ENCODE measurements around the gene REC114. TPM values are rescaled to one million over a fixed set of nuclear protein-coding genes. Genes with fewer than 3 reads are reported as not detected.

REC114 gene
- total and polyA plus RNA-seq, 2 experiments from 2014 or later: 0.24 TPM; not detected in 1

DNA sequence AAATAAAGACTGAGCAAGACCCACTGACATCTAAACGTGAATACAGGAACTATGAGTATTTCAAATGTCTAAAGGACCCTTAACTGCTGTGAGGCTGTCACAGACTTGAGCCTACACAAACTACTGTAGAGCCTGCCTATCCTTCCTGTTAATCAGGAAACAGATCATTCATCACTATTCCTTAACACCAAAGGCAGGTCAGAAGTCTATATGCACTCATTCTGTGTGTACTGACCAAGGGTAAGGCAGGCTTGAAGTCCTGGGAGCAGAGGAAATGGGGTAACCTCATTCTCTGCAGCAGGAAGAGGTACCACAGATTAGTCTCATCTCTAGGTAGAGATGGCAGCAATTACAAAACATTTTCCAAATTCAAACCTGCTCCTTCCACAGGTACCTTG lies 159.5 kb downstream of the REC114 start:
- Histone ChIP-seq H3K4me2 (peak overlapping the region; percentile 58), H3K79me2 (peaks cover 100% of the 10 kb centered on the region), H3K36me3 (replicated peaks; ENCODE audit: insufficient read depth, low read depth) (no peaks in the 10 kb centered on the region), H3K27ac (peak overlapping the region; percentile 79), H3K9me2 (replicated peaks; ENCODE audit: insufficient read depth) (no peaks in the 10 kb centered on the region), H2AFZ (no peak overlapping the region), H3K27me3 (no peaks in the 10 kb centered on the region), H3K4me3 (no peak overlapping the region), H3K9me3 (ENCODE audit: low read depth) (no peaks in the 10 kb centered on the region), H3K4me1 (ENCODE audit: insufficient read depth) (peaks cover 53% of the 10 kb centered on the region), H4K20me1 (ENCODE audit: insufficient read depth, poor library complexity, severe bottlenecking) (peaks cover 89% of the 10 kb centered on the region)
- TF ChIP-seq EZH2phosphoT487 (IDR thresholded peaks at IDR 0.05; ENCODE audit: low read depth, severe bottlenecking, unreplicated experiment) (no peak), CTCF (IDR thresholded peaks at IDR 0.05; ENCODE audit: poor library complexity) (no peak)
- WGBS (ENCODE audit: low lambda C conversion rate, missing lambda C conversion rate): 25% methylated on average over 1 of the region's 1 CpG
- no peak for DNase-seq (ENCODE audit: low spot score)

- H3K9me2 ChIP-seq (replicated peaks; ENCODE audit: insufficient read depth): no peaks in the 10 kb centered on the region
- DNase-seq (ENCODE audit: low spot score): no peak
- H3K4me1 ChIP-seq (ENCODE audit: insufficient read depth): peaks cover 53% of the 10 kb centered on the region
- H3K79me2 ChIP-seq: peaks cover 100% of the 10 kb centered on the region
- H3K4me3 ChIP-seq: no peak overlapping the region
- H3K36me3 ChIP-seq (replicated peaks; ENCODE audit: insufficient read depth, low read depth): no peaks in the 10 kb centered on the region
- H3K9me3 ChIP-seq (ENCODE audit: low read depth): no peaks in the 10 kb centered on the region
- 72% methylated on average over 2 of the region's 2 CpGs for WGBS (ENCODE audit: low lambda C conversion rate, missing lambda C conversion rate)
- TF ChIP-seq EZH2phosphoT487 (IDR thresholded peaks at IDR 0.05; ENCODE audit: low read depth, severe bottlenecking, unreplicated experiment): no peak
- no peaks in the 10 kb centered on the region for H3K27me3 ChIP-seq
- H4K20me1 ChIP-seq (ENCODE audit: insufficient read depth, poor library complexity, severe bottlenecking): peaks cover 89% of the 10 kb centered on the region
- H2AFZ ChIP-seq: no peak overlapping the region
- peak overlapping the region; percentile 79 for H3K27ac ChIP-seq
- no peak overlapping the region for H3K4me2 ChIP-seq
These were observed 160.0 kb downstream of the REC114 start for GRCh38 chr15:73602992-73603391.

DNA sequence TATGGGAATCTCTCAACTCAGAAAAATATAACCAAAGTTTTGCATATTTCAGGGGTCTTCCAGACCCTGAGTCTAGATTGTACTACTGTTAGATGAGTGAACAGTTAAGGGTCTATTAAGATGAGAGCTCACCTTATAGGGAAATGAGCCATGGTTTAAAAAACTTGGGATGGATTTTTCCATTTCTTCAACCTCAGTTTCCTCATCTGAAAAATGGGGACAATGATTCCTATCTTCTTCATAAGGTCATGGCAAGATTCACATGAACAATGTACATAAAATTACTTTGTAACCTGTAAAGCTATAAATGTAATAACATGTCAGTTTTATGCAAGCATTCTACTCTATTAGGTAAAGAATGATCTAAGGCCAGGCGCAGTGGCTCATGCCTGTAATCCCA lies 161.5 kb downstream of the REC114 start:
- Histone ChIP-seq H3K36me3 (replicated peaks; ENCODE audit: insufficient read depth, low read depth) (no peaks in the 10 kb centered on the region), H3K4me3 (no peak overlapping the region), H3K9me2 (replicated peaks; ENCODE audit: insufficient read depth) (no peaks in the 10 kb centered on the region), H3K79me2 (peaks cover 100% of the 10 kb centered on the region), H3K9me3 (ENCODE audit: low read depth) (no peaks in the 10 kb centered on the region), H4K20me1 (ENCODE audit: insufficient read depth, poor library complexity, severe bottlenecking) (peaks cover 89% of the 10 kb centered on the region), H2AFZ (no peak overlapping the region), H3K27ac (no peak overlapping the region), H3K4me1 (ENCODE audit: insufficient read depth) (peaks cover 45% of the 10 kb centered on the region), H3K4me2 (no peak overlapping the region), H3K27me3 (no peaks in the 10 kb centered on the region)
- DNase-seq (ENCODE audit: low spot score): no peak
- TF ChIP-seq EZH2 (IDR thresholded peaks at IDR 0.05; ENCODE audit: borderline replicate concordance) (no peak), CTCF (IDR thresholded peaks at IDR 0.05; ENCODE audit: poor library complexity) (no peak), EZH2phosphoT487 (IDR thresholded peaks at IDR 0.05; ENCODE audit: low read depth, severe bottlenecking, unreplicated experiment) (no peak)
- 100% methylated on average over 1 of the region's 1 CpG for WGBS (ENCODE audit: low lambda C conversion rate, missing lambda C conversion rate)

DNA sequence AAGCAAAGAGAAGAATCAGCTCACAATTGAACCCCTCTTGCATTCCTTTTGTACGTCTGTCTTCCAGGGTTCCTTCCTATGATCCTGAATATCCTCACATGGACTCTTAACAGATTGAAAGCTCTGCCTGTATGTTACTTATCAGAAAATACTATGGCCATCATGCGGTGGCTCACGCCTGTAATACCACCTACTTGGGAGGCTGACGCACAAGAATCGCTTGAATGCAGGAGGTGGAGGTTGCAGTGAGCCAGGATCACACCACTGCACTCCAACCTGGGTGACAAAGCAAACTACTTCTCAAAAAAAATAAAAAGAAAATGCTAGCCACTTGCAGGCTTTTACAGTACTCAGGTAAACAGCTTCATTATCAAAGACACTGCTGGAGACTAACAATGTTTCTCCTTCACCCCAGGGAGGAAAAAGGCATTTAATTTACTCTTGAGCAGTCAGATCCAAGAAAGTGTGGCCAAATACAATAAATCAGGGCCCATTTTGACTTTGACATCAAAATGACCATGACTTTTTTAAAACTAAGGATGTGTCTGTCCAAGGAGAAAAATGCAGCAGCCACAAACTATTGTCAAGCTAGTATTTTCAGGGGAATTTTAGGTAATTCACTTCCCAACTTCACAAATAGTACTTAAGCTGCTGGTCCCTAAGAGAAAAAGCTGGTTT lies 162.9 kb downstream of the REC114 start:
- TF ChIP-seq EZH2 (IDR thresholded peaks at IDR 0.05; ENCODE audit: borderline replicate concordance): no peak
- no peak for TF ChIP-seq CTCF (IDR thresholded peaks at IDR 0.05; ENCODE audit: poor library complexity)
- TF ChIP-seq EZH2phosphoT487 (IDR thresholded peaks at IDR 0.05; ENCODE audit: low read depth, severe bottlenecking, unreplicated experiment): no peak
- Histone ChIP-seq H4K20me1 (ENCODE audit: insufficient read depth, poor library complexity, severe bottlenecking) (peaks cover 85% of the 10 kb centered on the region), H3K27me3 (no peaks in the 10 kb centered on the region), H3K4me2 (no peak overlapping the region), H3K4me1 (ENCODE audit: insufficient read depth) (peaks cover 34% of the 10 kb centered on the region), H3K4me3 (no peak overlapping the region), H3K79me2 (peaks cover 100% of the 10 kb centered on the region), H3K27ac (no peak overlapping the region), H3K9me2 (replicated peaks; ENCODE audit: insufficient read depth) (no peaks in the 10 kb centered on the region), H3K9me3 (ENCODE audit: low read depth) (no peaks in the 10 kb centered on the region), H3K36me3 (replicated peaks; ENCODE audit: insufficient read depth, low read depth) (no peaks in the 10 kb centered on the region), H2AFZ (no peak overlapping the region)
- WGBS (ENCODE audit: low lambda C conversion rate, missing lambda C conversion rate): 94% methylated on average over 5 of the region's 5 CpGs
- DNase-seq (ENCODE audit: low spot score): no peak
